MM.1S (cell line): Measurements from ENCODE around the gene ORC4.
"Not testable (repeated sequence)": the region's sequence is repeated elsewhere in the genome, so short reads cannot be mapped to it uniquely, and the experiment has no call there.

Experiments used
- EZH2 ChIP-seq: fragments of 300-600 bp; sonication (generic); optimal IDR thresholded peaks from 2 replicates; pipeline ENCODE3; 2017; ENCODE audit warnings: low read depth, mild to moderate bottlenecking, antibody characterized with exemption, low read length, mixed read lengths
- TF ChIP-seq, protein P1 (sequence below): fragments of 300-600 bp; sonication (generic); IDR thresholded peaks from 2 replicates; pipeline ENCODE4 v1.5.1; 2016; ENCODE audit warnings: antibody characterized with exemption, low read length, mixed read lengths

- TF ChIP-seq, protein P1, sequence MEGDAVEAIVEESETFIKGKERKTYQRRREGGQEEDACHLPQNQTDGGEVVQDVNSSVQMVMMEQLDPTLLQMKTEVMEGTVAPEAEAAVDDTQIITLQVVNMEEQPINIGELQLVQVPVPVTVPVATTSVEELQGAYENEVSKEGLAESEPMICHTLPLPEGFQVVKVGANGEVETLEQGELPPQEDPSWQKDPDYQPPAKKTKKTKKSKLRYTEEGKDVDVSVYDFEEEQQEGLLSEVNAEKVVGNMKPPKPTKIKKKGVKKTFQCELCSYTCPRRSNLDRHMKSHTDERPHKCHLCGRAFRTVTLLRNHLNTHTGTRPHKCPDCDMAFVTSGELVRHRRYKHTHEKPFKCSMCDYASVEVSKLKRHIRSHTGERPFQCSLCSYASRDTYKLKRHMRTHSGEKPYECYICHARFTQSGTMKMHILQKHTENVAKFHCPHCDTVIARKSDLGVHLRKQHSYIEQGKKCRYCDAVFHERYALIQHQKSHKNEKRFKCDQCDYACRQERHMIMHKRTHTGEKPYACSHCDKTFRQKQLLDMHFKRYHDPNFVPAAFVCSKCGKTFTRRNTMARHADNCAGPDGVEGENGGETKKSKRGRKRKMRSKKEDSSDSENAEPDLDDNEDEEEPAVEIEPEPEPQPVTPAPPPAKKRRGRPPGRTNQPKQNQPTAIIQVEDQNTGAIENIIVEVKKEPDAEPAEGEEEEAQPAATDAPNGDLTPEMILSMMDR = not testable (repeated sequence)
- TF ChIP-seq EZH2 = not testable (repeated sequence)
Measured at GRCh38 chr2:147994965-147995364, 25.6 kb downstream of the ORC4 start.
